ENCODE measurements around the gene UBE4B.

DNA sequence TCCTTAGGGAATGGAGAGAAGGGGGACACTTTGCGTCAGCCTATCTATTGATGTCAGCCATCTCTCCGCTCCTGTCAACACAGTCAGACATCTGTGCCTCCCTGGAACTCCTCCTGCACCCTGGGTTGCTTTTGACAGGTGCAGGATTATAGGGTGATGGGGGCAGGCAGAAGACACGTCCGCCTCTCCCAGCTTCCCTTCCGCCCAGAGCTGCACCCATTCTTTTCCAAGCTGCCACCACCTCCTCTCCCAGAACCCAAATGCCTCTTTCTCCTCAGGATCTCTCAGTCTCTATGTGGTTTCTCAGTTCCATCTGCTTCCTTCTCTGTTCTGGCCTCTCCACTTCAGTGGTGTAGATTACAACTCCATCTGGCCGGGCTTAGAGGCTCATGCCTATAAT is 160.5 kb downstream of the UBE4B start:
- TF ChIP-seq, protein P1, sequence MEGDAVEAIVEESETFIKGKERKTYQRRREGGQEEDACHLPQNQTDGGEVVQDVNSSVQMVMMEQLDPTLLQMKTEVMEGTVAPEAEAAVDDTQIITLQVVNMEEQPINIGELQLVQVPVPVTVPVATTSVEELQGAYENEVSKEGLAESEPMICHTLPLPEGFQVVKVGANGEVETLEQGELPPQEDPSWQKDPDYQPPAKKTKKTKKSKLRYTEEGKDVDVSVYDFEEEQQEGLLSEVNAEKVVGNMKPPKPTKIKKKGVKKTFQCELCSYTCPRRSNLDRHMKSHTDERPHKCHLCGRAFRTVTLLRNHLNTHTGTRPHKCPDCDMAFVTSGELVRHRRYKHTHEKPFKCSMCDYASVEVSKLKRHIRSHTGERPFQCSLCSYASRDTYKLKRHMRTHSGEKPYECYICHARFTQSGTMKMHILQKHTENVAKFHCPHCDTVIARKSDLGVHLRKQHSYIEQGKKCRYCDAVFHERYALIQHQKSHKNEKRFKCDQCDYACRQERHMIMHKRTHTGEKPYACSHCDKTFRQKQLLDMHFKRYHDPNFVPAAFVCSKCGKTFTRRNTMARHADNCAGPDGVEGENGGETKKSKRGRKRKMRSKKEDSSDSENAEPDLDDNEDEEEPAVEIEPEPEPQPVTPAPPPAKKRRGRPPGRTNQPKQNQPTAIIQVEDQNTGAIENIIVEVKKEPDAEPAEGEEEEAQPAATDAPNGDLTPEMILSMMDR (IDR thresholded peaks at IDR 0.05) = no peak
- TF ChIP-seq POLR2A (IDR thresholded peaks at IDR 0.05) = no peak

Measured in esophagus squamous epithelium (tissue), 4 donors.